HG03095 (cell line): ENCODE measurements around the gene KIF1A.

Experiments used
- ATAC-seq: cut with Tn5 transposase; IDR thresholded peaks from one replicate; pipeline ENCODE4 v1.9.1; 2021; ENCODE audit warnings: moderate library complexity; ENCODE audit not compliant: unreplicated experiment

The KIF1A gene

DNA sequence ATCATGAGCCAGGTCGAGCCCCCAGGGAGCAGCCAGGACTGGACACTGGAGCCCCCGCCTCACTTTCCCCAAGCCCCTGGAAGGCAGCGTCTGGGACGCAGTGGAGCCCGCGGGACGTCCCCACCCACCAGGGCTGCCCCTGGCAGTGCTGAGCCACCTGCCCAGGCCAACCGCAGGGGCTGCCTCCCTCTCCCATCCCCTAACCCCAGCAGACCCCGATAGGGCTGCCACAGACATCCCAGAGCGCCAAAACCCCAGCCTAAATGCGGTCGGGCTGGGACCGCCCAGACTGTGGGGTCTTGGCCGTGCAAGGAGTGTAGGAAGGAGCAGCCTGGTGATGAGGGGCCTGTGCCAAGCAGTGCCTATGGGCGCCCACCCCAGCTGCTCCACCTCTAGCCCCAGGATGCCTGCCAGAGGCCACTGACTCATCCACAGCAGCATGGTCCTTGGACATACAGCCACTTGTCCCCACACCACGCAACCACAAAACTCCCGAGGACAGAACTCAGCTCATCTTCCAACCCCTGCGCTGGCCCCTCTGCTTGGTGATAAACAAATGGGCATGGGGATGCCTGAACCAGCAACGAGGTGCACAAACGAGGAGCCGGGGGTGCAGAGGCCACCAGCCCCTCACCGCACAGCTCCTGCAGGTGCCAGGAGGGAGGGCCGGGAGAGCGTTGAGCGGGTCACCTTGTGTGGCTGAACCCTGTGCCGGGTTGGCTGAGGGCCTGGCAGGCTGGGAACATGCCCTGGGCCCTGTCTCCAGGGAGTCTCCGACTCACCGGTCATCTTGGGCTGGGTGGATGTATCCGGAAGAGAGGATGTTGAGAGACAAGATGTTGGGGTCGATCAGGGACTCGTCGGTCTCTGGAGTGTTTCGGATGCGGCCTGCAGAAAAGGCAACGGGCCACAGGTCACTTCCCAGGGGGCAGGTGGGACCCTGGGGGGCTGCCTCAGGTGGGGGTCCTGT lies 83.5 kb downstream of the KIF1A start:
- no peak for ATAC-seq

DNA sequence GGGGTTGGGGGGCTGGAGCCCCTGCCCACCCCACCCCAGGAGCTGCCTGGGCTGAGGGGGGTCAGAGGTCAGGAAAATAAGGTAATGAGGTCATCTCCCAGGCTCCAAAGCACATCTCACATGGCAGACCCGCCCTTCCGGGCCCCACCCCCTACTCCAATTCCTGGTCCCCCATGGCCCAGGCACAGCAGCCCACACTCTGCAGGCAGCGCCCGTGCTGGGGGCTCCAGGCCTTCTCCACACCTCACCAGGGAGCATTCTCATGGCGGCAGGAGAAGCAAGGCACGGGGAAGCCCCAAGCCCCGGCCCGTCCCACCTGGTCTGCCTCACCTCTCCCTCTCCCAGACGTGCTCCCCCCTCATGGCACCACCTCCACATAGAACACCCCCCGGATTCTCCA lies 84.5 kb downstream of the KIF1A start:
- ATAC-seq, result no peak

GRCh38 chr2:240734756-240735155 lies 85.3 kb downstream of the KIF1A start:
- no peak for ATAC-seq

- no peak for ATAC-seq
Observed at GRCh38 chr2:240733803-240734495, 86.1 kb downstream of the KIF1A start.

DNA sequence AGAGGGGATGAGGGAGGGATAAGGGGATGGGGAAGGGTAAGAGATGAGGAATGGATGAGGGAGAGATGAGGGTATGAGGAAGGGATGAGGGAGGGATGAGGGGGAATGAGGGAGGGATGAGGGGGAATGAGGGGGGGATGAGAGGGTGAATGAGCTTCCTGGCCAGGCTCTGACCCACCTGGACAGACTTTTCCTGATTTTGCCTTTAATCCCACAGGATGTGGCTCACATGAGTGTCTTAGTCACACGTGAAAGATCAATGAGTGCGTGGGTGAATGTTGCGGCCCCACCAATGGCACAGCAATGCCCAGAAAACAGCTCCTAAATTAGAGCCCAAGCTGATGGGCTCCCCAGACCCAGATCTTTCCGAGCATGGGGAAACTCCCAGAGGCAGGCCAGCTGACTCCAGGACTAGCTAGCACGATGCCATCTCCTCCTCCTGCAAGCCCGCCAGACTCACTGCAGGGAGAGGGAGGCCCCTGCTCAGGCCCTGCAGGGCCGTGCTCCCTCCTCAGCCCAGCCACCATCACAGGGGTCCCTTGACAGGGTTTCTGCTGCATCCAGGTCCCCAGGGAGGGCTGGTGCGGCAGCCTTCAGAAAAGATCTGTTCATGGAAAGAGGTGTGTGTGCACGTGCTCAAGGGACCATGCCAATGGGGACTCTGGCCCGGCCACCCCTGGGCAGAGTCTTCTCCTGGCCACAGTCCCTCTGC lies 87.0 kb downstream of the KIF1A start:
- no peak for ATAC-seq

GRCh38 chr2:240732184-240732583 lies 87.8 kb downstream of the KIF1A start:
- no peak for ATAC-seq

GRCh38 chr2:240731178-240731545 lies 88.9 kb downstream of the KIF1A start:
- no peak for ATAC-seq

GRCh38 chr2:240730501-240731177 lies 89.4 kb downstream of the KIF1A start:
- ATAC-seq, result no peak

DNA sequence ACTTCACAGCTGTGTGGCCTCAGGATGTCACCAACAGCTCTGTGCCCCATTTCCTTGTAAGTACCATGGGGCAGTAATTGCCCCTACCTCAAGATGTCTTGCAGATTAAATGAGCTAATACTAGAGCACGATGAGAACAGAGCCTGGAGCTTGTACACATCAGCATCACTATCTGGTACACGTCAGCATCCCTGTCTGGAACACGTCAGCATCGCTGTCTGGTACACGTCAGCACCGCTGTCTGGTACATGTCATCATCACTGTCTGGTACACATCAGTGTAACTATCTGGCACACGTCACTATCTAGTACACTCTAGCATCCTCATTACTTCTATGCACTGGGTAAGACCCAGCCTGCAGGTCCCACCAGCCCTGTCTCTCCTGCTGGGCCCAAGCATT lies 91.2 kb downstream of the KIF1A start:
- ATAC-seq, result no peak

GRCh38 chr2:240728361-240728760 lies 91.7 kb downstream of the KIF1A start:
- ATAC-seq, result no peak

- ATAC-seq, result no peak
Observed at GRCh38 chr2:240727913-240728312, 92.1 kb downstream of the KIF1A start.

GRCh38 chr2:240727439-240727838 lies 92.6 kb downstream of the KIF1A start:
- ATAC-seq, result no peak

- ATAC-seq, result no peak
Observed at GRCh38 chr2:240726876-240727275, 93.1 kb downstream of the KIF1A start.

GRCh38 chr2:240725671-240726070 lies 94.3 kb downstream of the KIF1A start:
- ATAC-seq, result no peak

- ATAC-seq, result no peak
Observed at GRCh38 chr2:240725266-240725665, 94.8 kb downstream of the KIF1A start.

DNA sequence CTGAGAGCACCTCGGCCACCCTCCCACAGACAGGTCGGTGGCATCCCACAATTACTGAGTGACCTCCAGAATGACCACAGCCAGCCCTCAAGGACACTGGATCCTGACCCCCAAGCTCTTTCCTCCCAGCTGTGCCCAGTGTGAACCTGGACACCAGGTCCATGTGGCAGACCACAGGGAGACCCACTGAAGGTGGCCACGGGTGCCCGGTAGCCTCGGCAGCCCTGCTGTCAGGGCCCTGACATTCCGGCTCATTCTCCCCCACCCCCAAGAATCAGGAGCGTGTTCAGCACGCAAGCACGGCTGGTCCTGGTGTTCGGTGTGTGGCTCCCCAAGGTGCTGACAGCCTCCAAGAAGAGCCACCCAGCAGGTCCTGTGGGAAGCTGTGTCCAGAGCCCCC lies 95.6 kb downstream of the KIF1A start:
- no peak for ATAC-seq

GRCh38 chr2:240723851-240724250 lies 96.2 kb downstream of the KIF1A start:
- ATAC-seq, result no peak

- ATAC-seq, result no peak
Observed at GRCh38 chr2:240722796-240723735, 97.0 kb downstream of the KIF1A start.

DNA sequence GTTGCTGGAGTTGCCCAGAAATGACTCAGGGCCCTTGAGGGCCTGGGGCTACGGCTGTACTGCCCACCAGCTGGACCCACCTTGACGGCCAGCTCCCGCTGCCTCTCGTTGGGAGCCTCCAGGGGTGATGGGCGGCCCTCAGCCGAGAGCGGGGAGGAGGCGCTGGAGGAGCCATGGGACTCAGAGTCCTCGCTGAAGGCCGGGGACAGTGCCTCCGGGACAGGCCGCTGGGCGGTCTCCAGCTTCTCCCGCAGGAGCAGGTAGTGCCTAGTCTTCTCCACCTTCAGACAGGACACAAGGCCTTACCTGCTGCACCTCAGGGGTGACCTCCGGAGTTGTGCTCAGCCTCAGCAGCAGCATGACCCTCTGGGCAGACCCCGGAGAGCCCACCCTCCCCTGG lies 97.6 kb downstream of the KIF1A start:
- ATAC-seq, result no peak

- no peak for ATAC-seq
Observed at GRCh38 chr2:240721596-240722180, 98.3 kb downstream of the KIF1A start.
